HepG2 (cell line): Measurements from ENCODE around the gene TRMT1. TPM values are rescaled to one million over a fixed set of nuclear protein-coding genes. Genes with fewer than 3 reads are reported as not detected.

Experiments used
- ATM ChIP-seq: fragments of 450-650 bp; IDR thresholded peaks from 2 replicates; pipeline ENCODE4 v1.7.1; 2017; ENCODE audit warnings: mild to moderate bottlenecking, borderline replicate concordance
- SSRP1 ChIP-seq: IDR thresholded peaks from 2 replicates; pipeline ENCODE4 v1.6.1; 2016; ENCODE audit warnings: control low read depth
- STAG1 ChIP-seq: sonication (generic); formaldehyde crosslinking; IDR thresholded peaks from 2 replicates; pipeline ENCODE4 v1.4.0; 2020; ENCODE audit warnings: missing genetic modification reagents
- ZNF367 ChIP-seq: sonication (generic); formaldehyde crosslinking; IDR thresholded peaks from 2 replicates; pipeline ENCODE4 v1.4.0; 2020; ENCODE audit warnings: missing genetic modification reagents, borderline replicate concordance
- ZNF556 ChIP-seq: sonication (generic); formaldehyde crosslinking; IDR thresholded peaks from 2 replicates; pipeline ENCODE4 v1.4.0; 2020; ENCODE audit warnings: mild to moderate bottlenecking, missing genetic modification reagents, borderline replicate concordance
- ZNF883 ChIP-seq: sonication (generic); formaldehyde crosslinking; IDR thresholded peaks from 2 replicates; pipeline ENCODE4 v1.5.1; 2020; ENCODE audit warnings: mild to moderate bottlenecking, missing genetic modification reagents; ENCODE audit errors: not compliant biosample characterization
- polyA plus RNA-seq, 8 experiments: library from polyadenylated mRNA; depleted of rRNA in 3 of 8; stranded (reverse) in 7 of 8; unstranded in 1 of 8; fragments of >200 nt; fragmentation: Illumina TruSeq in 4 of 8; extraction: Trizol in 4 of 8; gene quantifications; 2 replicates each; pipeline versions ENCODE4 v1.2.1 to v1.2.3, GENCODE V29; 2011 to 2016; ENCODE audit warnings: low read depth in 4 of 8, missing spikeins in 1 of 8, mixed read lengths in 1 of 8; ENCODE audit not compliant: insufficient read depth in 1 of 8
- total RNA-seq, 5 experiments: library from RNA; depleted of rRNA; stranded (reverse); fragments of >200 nt; fragmentation: Illumina TruSeq; extraction: Trizol; gene quantifications; 2 replicates each; pipeline ENCODE4 v1.2.3, GENCODE V29; 2016; ENCODE audit warnings: low read depth in 1 of 5
- TF ChIP-seq, protein P1 (sequence below): sonication (generic); formaldehyde crosslinking; IDR thresholded peaks from 2 replicates; pipeline ENCODE4 v1.4.0; 2020; ENCODE audit warnings: mild to moderate bottlenecking, missing genetic modification reagents
- TF ChIP-seq, protein P2 (sequence below): IDR thresholded peaks from 2 replicates; pipeline ENCODE4 v1.6.1; 2016; ENCODE audit warnings: low read depth

The TRMT1 gene
- total and polyA plus RNA-seq, 2 of the 13 experiments (the other 11 are each of a cell fraction or from before 2014, with no cell fraction given) = 35.5 to 44.1 TPM

DNA sequence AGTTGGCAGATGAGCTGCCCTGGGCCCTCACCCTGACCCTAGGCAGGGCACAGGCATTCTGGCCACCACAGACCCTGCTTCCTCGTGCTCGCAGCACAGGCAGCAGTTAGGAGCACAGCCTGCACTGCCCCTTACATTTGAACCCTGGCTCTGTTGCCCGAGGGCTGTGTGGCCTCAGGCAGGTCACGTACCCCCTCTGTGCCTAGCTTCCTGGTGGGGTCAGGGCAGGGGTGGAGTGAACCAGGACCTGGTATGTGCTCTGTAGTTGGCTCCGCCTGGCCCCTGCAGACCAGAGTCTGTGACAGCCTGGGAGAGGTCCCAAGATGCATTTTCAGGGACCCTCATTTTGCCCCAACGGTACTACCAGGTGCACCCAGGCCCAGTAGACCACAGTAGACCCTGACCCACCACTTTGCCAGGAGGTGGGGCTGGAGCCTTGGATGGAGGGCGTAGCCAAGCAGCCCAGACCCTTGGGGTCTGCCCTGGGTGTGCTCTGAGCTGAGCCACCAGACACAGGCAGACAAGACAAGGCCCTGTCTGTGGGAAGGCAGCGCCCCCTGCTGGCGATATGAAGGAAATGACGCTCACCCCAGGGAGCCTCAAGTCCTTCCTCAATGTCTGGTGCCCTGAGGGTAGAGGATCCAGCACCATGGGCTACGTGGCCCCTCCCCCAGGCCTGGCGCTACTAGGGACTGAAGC lies 23.0 kb downstream of the TRMT1 start (continued):
- TF ChIP-seq, protein P1, sequence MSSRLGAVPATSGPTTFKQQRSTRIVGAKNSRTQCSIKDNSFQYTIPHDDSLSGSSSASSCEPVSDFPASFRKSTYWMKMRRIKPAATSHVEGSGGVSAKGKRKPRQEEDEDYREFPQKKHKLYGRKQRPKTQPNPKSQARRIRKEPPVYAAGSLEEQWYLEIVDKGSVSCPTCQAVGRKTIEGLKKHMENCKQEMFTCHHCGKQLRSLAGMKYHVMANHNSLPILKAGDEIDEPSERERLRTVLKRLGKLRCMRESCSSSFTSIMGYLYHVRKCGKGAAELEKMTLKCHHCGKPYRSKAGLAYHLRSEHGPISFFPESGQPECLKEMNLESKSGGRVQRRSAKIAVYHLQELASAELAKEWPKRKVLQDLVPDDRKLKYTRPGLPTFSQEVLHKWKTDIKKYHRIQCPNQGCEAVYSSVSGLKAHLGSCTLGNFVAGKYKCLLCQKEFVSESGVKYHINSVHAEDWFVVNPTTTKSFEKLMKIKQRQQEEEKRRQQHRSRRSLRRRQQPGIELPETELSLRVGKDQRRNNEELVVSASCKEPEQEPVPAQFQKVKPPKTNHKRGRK (CRISPR knock-in tag) = no peak
- no peak for TF ChIP-seq ZNF556 (CRISPR knock-in tag)
- no peak for TF ChIP-seq ATM
- TF ChIP-seq ZNF883 (CRISPR knock-in tag) = no peak
- TF ChIP-seq, protein P2, sequence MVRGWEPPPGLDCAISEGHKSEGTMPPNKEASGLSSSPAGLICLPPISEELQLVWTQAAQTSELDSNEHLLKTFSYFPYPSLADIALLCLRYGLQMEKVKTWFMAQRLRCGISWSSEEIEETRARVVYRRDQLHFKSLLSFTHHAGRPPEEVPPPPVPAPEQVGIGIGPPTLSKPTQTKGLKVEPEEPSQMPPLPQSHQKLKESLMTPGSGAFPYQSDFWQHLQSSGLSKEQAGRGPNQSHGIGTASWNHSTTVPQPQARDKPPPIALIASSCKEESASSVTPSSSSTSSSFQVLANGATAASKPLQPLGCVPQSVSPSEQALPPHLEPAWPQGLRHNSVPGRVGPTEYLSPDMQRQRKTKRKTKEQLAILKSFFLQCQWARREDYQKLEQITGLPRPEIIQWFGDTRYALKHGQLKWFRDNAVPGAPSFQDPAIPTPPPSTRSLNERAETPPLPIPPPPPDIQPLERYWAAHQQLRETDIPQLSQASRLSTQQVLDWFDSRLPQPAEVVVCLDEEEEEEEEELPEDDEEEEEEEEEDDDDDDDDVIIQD (CRISPR knock-in tag) = no peak
- no peak for TF ChIP-seq ZNF367 (CRISPR knock-in tag)
- peak; percentile 99 for TF ChIP-seq STAG1 (CRISPR knock-in tag)
- TF ChIP-seq SSRP1 (CRISPR knock-in tag) = no peak
